GM12801 (cell line): Measurements from ENCODE around the gene RETREG2.

ENCODE experiments used
- CTCF ChIP-seq: IDR thresholded peaks from one replicate; pipeline ENCODE4 v1.5.1; 2011; ENCODE audit warnings: control low read depth; ENCODE audit not compliant: insufficient read length; ENCODE audit errors: extremely low read depth

The RETREG2 gene

DNA sequence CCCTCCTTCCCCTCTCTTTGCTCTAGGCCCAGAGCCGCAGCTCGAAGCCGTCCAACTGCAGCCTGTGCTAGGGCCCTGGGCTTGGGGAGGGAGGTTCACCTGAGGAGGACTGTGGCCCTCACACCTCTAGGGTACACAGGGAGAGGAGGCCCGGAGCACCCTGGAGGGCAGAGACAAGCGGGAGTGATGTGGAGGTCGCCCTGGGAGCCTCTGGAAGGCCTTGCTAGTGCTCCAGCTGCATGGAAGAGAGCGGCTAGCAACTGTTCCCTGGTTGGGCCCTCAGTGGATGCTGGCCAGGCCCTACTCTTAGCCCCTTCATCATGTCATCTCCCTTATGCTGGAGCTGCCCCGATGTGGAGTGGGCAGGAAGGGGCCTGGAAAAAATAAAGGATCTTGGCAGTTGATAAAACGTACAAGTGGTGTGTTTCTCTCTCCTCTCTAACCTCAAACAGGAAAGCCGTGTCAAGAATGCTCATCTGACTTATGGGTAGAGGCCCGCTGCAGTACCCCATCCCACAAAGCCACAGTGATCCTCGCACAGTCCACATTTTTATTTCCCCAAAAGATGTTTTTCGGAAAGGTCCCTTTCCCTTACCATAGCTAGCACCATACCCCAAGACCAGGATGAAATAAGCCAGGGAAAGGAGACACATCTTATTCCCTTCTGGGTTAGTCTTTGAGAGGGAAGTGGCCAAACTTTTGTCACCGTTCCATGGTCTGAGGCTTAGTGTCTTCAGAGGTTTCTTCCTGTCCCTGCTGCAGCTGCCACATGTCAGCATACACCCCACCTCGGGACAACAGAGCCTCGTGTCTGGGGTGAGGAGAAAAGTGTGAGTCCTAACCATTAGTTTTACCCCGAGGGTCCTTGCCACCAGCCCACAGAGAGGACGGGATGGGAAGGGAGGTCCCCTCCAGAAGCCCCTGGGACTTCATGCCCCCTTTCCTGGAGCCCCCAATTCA is 31.4 kb downstream of the RETREG2 start:
- TF ChIP-seq CTCF, result no peak

DNA sequence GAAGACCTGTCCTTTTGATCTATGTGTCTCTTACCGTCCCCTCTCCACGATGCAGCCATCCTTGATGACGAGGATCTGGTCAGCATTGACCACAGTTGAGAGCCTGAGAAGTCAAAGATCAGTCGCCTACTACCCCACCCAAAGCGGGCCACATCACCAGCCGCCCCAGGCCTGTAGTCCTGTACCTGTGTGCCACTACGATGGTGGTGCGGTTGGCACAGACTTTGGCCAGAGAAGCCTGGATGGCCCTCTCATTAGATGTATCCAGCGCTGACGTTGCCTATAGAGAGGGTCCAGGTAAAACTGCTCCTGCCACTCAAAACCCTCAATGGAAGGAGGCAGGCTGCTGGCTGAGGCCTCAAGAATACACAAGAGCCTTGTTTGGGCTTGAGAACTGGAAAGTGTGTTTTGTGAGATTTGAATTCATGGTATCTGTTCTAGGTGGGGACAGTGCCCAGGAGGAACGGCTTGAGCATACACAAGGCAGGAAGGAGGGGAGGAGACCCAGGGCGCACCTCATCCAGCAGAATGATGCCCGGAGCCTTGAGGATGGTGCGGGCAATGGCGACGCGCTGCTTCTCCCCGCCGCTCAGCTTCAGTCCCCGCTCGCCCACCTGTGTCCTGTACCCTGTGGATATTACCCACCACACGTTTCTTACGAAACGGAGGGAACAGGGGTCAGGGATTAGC is 32.3 kb downstream of the RETREG2 start:
- no peak for TF ChIP-seq CTCF

- TF ChIP-seq CTCF, result no peak
Measured at GRCh38 chr2:219210886-219211362, 32.8 kb downstream of the RETREG2 start.

DNA sequence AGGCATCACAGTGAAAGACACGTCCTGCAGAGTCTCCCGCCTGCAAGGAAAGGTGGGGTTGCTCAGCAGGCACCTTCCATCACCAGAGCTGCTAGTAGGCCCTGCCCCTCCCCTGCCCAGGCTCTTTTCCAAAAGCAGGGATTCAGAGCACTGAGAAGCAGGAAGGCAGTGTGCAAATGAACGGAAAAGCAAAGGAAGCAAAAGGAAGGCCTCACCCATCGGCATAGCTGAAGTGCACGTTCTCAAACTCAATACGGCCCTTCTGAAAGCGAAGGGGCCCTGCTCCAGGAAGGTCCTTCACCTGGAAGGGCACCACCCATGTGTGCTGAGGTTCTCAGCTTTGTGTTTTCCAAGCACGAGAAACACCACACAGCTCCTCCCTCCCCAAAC is 34.9 kb downstream of the RETREG2 start:
- TF ChIP-seq CTCF, result no peak

- TF ChIP-seq CTCF, result no peak
Measured at GRCh38 chr2:219213486-219214071, 35.5 kb downstream of the RETREG2 start.

DNA sequence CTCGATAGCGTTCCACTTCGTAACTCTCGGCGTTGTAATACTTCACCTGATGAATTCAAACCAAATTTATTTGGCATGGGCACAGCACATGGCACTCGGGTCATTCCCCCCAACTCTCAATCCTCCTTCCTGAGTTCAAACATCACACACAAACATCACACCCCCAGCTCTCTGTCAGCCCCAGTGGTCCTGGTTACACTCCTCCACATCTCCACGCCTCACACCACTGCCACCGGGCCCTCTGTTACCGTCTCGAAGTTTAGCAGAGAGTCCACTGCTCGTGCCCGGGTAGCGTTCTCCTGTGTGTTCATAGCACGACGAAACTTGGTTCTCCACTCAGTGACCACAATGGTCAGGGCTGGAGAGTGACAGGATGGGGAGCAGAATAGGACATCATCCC is 36.1 kb downstream of the RETREG2 start:
- TF ChIP-seq CTCF, result no peak

GRCh38 chr2:219214786-219215185 is 36.7 kb downstream of the RETREG2 start:
- TF ChIP-seq CTCF, result no peak
